Neural crest cell (in vitro differentiated cells): ENCODE measurements around the gene ENGASE. TPM values are rescaled to one million over a fixed set of nuclear protein-coding genes. Genes with fewer than 3 reads are reported as not detected.

Experiments
- DNase-seq: peaks from one replicate; pipeline ENCODE4 v3.0.0; 2021; ENCODE audit warnings: low read depth, mixed read lengths, low spot score
- H3K27ac Mint-ChIP-seq: one replicate; pipeline ENCODE4 v1.8.0; 2021; ENCODE audit warnings: mild to moderate bottlenecking, mixed read lengths; ENCODE audit not compliant: unreplicated experiment
- H3K27me3 Mint-ChIP-seq: 2 replicates; pipeline ENCODE4 v1.8.0; 2021; ENCODE audit warnings: low read depth, mild to moderate bottlenecking, mixed read lengths
- H3K36me3 Mint-ChIP-seq: 2 replicates; pipeline ENCODE4 v1.8.0; 2021; ENCODE audit warnings: low read depth, mild to moderate bottlenecking, mixed read lengths
- H3K4me1 Mint-ChIP-seq: 2 replicates; pipeline ENCODE4 v1.8.0; 2021; ENCODE audit warnings: mixed read lengths
- H3K4me3 Mint-ChIP-seq: one replicate; pipeline ENCODE4 v1.8.0; 2021; ENCODE audit warnings: mild to moderate bottlenecking, mixed read lengths
- H3K9me3 Mint-ChIP-seq: 2 replicates; pipeline ENCODE4 v1.8.0; 2021; ENCODE audit warnings: mixed read lengths
- CTCF ChIP-seq: fragments of 200-600 bp; sonication (generic); conservative IDR thresholded peaks from 2 replicates; pipeline ENCODE4 v1.5.0; 2021; ENCODE audit warnings: antibody characterized with exemption, mild to moderate bottlenecking
- total RNA-seq: library from RNA; stranded (reverse); gene quantifications from 2 replicates; pipeline ENCODE4 v1.2.1, GENCODE V29; 2021

ENGASE gene
- total RNA-seq, 1 donor from 2014 or later, result 52.6 TPM

GRCh38 chr17:79052131-79052530 is 22.5 kb upstream of the ENGASE start:
- Mint-ChIP-seq H3K4me3 (no peak overlapping the region), H3K4me1 (no peaks in the 10 kb centered on the region), H3K27me3 (peaks cover 5% of the 10 kb centered on the region), H3K27ac (no peak overlapping the region), H3K9me3 (peaks cover 3% of the 10 kb centered on the region), H3K36me3 (no peaks in the 10 kb centered on the region)
- no peak for TF ChIP-seq CTCF
- no peak for DNase-seq

GRCh38 chr17:79053251-79053925 is 21.2 kb upstream of the ENGASE start:
- H3K27ac Mint-ChIP-seq, result no peak overlapping the region
- no peaks in the 10 kb centered on the region for H3K4me1 Mint-ChIP-seq
- H3K27me3 Mint-ChIP-seq, result peaks cover 5% of the 10 kb centered on the region
- peaks cover 8% of the 10 kb centered on the region for H3K9me3 Mint-ChIP-seq
- DNase-seq, result no peak
- no peaks in the 10 kb centered on the region for H3K36me3 Mint-ChIP-seq
- no peak overlapping the region for H3K4me3 Mint-ChIP-seq
- no peak for TF ChIP-seq CTCF

GRCh38 chr17:79054200-79054960 is 20.2 kb upstream of the ENGASE start:
- peaks cover 8% of the 10 kb centered on the region for H3K9me3 Mint-ChIP-seq
- no peak for TF ChIP-seq CTCF
- H3K4me1 Mint-ChIP-seq, result no peaks in the 10 kb centered on the region
- peaks cover 5% of the 10 kb centered on the region for H3K27me3 Mint-ChIP-seq
- no peak overlapping the region for H3K4me3 Mint-ChIP-seq
- no peaks in the 10 kb centered on the region for H3K36me3 Mint-ChIP-seq
- DNase-seq, result no peak
- no peak overlapping the region for H3K27ac Mint-ChIP-seq

GRCh38 chr17:79055197-79055596 is 19.4 kb upstream of the ENGASE start:
- Mint-ChIP-seq H3K4me3 (no peak overlapping the region), H3K36me3 (no peaks in the 10 kb centered on the region), H3K27ac (no peak overlapping the region), H3K27me3 (peaks cover 4% of the 10 kb centered on the region), H3K4me1 (no peaks in the 10 kb centered on the region), H3K9me3 (peaks cover 8% of the 10 kb centered on the region)
- DNase-seq, result no peak
- TF ChIP-seq CTCF, result no peak

GRCh38 chr17:79057737-79058385 is 16.8 kb upstream of the ENGASE start:
- Mint-ChIP-seq H3K27me3 (no peaks in the 10 kb centered on the region), H3K4me1 (no peaks in the 10 kb centered on the region), H3K36me3 (no peaks in the 10 kb centered on the region), H3K27ac (no peak overlapping the region), H3K9me3 (peaks cover 8% of the 10 kb centered on the region), H3K4me3 (no peak overlapping the region)
- no peak for TF ChIP-seq CTCF
- no peak for DNase-seq
